ENCODE data around the gene NKX3-2.

NKX3-2 gene

DNA sequence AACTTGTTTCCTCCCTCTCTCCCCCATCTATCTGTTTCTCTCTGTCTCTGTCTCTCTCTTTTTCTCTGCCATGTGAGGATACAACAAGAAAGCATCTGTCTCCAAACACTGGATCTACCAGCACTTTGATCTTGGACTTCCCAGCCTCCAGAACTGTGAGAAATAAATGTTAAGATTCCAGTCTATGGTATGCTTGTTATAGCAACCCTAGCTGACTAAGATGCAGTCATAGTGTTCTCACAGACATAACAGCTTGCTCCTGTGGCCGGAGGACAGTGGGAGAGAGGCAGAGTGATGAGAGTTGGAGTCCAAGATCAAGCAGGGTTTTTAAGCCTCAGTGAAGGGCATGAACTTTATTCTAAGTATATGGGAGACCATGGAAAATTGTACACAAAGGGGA is 8.8 kb upstream of the NKX3-2 start:
- H3K36me3 ChIP-seq (ENCODE audit: insufficient read depth, low read length): no peaks in the 10 kb centered on the region
- no peaks in the 10 kb centered on the region for H3K9me3 ChIP-seq (ENCODE audit: control insufficient read depth, insufficient read depth, low read length)
- no peak overlapping the region for H3K9ac ChIP-seq (ENCODE audit: low read depth, low read length)
- no peaks in the 10 kb centered on the region for H3K4me1 ChIP-seq (ENCODE audit: insufficient read depth, low read length)

DNA sequence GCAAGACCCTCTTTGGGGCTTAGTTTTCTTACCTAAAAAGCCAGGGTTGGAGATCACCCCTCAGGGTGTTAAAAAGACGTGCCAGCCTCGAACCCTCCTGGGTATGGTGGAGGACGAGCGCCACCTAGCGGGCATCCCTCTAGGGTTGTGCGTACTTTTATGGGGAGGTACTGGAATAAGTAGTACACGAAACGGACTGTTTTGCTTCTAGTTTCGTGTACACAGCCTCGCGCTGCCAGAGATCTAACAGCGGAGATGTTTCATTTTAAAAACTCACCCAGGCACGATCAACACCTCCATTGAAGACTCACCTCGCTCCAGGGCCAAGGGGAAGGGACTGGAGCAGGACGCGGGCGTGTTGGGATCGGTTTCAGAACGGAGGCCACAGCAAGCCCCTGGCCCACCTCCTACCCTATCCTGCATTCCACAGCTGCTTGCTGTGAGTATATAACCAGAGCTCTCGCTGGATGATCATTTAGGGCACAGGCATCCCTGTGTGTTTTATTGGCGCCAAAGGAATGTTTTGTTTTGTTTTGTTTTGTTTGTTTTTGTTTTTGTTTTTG is 4.8 kb upstream of the NKX3-2 start:
- Histone ChIP-seq H3K36me3 (ENCODE audit: insufficient read depth, low read length) (no peaks in the 10 kb centered on the region), H3K9ac (ENCODE audit: low read depth, low read length) (peak overlapping the region; percentile 67; the same call in 1 of the 2 replicates), H3K9me3 (ENCODE audit: control insufficient read depth, insufficient read depth, low read length) (no peaks in the 10 kb centered on the region), H3K4me1 (ENCODE audit: insufficient read depth, low read length) (no peaks in the 10 kb centered on the region; the same call in 1 of the 2 replicates)

DNA sequence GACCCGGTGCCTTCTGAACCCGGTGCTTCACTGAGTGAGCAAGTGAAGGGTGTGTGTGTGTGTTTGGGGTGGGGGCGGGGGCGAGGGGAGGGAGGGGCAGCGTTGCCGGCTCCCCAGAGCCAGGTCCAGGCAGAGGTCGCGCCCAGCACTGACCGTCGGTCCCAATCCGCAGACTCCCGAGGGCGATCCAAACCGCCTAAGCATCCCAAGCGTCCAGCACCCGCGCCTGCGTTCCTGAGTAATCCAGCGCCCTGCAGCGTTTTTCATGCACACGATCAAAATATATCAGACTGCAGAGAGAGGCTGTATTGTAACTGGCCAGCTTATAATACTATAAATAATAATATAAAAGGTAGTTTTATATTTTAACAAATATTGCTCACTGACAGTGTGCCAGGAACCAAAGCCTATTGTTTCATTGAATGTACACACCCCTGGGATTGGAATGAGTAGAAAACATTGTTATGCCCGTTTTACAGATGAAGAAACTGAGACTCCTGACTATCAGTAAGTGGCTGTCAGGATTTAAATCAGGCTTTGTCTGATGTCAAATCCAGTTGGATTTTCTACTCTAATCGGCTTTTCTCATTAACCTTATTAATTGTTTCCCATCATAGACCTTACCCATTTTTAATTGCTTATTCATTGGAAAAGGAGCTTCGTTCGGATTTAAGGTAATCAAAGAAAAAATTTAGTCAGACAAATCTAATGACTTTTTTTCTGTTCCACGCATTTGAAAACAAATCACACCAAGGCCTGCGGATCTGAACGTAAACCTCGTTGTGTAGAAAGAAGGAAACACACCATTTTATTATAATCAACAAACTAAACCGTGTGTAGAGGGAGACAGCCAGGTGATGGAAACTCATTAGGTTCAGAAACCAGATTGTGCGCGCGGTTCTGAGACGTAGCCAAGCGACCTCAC is 4.0 kb upstream of the NKX3-2 start:
- Histone ChIP-seq H3K36me3 (ENCODE audit: insufficient read depth, low read length) (no peaks in the 10 kb centered on the region), H3K9ac (ENCODE audit: low read depth, low read length) (peak overlapping the region; percentile 66; the same call in 1 of the 2 replicates), H3K4me1 (ENCODE audit: insufficient read depth, low read length) (no peaks in the 10 kb centered on the region; the same call in 1 of the 2 replicates), H3K9me3 (ENCODE audit: control insufficient read depth, insufficient read depth, low read length) (no peaks in the 10 kb centered on the region)

GRCh38 chr4:13547485-13548041 is 3.3 kb upstream of the NKX3-2 start:
- H3K4me1 ChIP-seq (ENCODE audit: insufficient read depth, low read length): no peaks in the 10 kb centered on the region; the same call in 1 of the 2 replicates
- H3K9me3 ChIP-seq (ENCODE audit: control insufficient read depth, insufficient read depth, low read length): no peaks in the 10 kb centered on the region
- H3K36me3 ChIP-seq (ENCODE audit: insufficient read depth, low read length): no peaks in the 10 kb centered on the region
- H3K9ac ChIP-seq (ENCODE audit: low read depth, low read length): peak overlapping the region; percentile 66

DNA sequence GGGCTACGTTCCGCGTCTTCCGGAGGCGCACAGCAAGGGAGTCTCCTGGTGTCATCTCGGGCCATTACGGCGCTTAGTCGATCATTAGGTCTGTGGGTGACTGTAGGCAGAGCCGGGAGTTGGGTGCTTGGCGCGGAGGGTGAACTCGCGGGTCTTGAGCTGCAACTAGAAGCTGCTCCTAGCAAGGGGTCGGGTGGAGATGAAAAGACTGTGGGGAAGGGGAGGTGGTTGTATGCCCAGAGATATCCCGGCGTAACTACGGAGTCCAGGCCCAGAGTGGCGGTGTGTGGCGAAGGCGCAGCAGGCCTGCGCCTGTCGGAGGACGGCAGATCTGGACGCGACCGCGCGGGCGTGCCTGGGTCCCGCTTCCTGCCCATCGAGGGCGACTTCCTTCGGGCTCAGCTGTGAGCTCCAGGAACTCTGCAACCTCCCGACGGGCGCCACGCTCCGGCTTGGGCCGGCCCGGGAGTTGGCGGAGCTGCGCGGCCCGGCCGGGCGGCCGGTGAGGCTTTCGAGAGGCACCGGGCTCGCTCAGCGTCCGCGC is 2.7 kb upstream of the NKX3-2 start:
- H3K9me3 ChIP-seq (ENCODE audit: control insufficient read depth, insufficient read depth, low read length): no peaks in the 10 kb centered on the region
- no peaks in the 10 kb centered on the region; the same call in 1 of the 2 replicates for H3K4me1 ChIP-seq (ENCODE audit: insufficient read depth, low read length)
- no peaks in the 10 kb centered on the region for H3K36me3 ChIP-seq (ENCODE audit: insufficient read depth, low read length)
- peak overlapping the region; percentile 66 for H3K9ac ChIP-seq (ENCODE audit: low read depth, low read length)

- Histone ChIP-seq H3K36me3 (ENCODE audit: insufficient read depth, low read length) (no peaks in the 10 kb centered on the region), H3K9ac (ENCODE audit: low read depth, low read length) (peak overlapping the region; percentile 66), H3K9me3 (ENCODE audit: control insufficient read depth, insufficient read depth, low read length) (no peaks in the 10 kb centered on the region), H3K4me1 (ENCODE audit: insufficient read depth, low read length) (no peaks in the 10 kb centered on the region; the same call in 1 of the 2 replicates)
These were observed 2.0 kb upstream of the NKX3-2 start for GRCh38 chr4:13546142-13546940.

DNA sequence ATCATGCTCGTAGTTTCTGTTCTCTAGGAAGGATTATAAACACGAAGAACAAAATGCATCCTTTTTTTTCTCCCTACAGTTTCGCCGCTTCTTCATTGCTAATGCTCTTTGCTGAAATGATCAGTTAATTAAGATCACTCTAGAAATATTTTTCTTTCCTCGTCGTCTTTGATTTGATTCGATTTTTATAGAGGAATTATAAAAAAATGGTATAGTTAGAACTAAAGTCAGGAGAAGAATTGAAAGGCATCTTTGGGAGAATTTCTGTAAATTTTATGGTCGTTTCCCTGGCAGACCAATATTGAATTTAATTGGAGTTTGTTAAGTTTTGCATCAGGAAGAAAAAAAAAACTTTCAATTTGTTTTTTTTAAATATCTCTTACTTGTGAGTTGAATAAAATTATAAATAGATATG is 1.1 kb upstream of the NKX3-2 start:
- H3K4me1 ChIP-seq (ENCODE audit: insufficient read depth, low read length): no peaks in the 10 kb centered on the region; the same call in 1 of the 2 replicates
- H3K36me3 ChIP-seq (ENCODE audit: insufficient read depth, low read length): no peaks in the 10 kb centered on the region
- peak overlapping the region; percentile 77; the same call in 1 of the 2 replicates for H3K9ac ChIP-seq (ENCODE audit: low read depth, low read length)
- no peaks in the 10 kb centered on the region for H3K9me3 ChIP-seq (ENCODE audit: control insufficient read depth, insufficient read depth, low read length)

- Histone ChIP-seq H3K36me3 (ENCODE audit: insufficient read depth, low read length) (no peaks in the 10 kb centered on the region), H3K9me3 (ENCODE audit: control insufficient read depth, insufficient read depth, low read length) (no peaks in the 10 kb centered on the region), H3K4me1 (ENCODE audit: insufficient read depth, low read length) (no peaks in the 10 kb centered on the region; the same call in 1 of the 2 replicates), H3K9ac (ENCODE audit: low read depth, low read length) (peak overlapping the region; percentile 77; the same call in 1 of the 2 replicates)
These were observed 492 bp upstream of the NKX3-2 start for GRCh38 chr4:13544606-13545393.

GRCh38 chr4:13543032-13543838 is 1.1 kb downstream of the NKX3-2 start:
- Histone ChIP-seq H3K4me1 (ENCODE audit: insufficient read depth, low read length) (no peaks in the 10 kb centered on the region; the same call in 1 of the 2 replicates), H3K9ac (ENCODE audit: low read depth, low read length) (peak overlapping the region; percentile 77; the same call in 1 of the 2 replicates), H3K36me3 (ENCODE audit: insufficient read depth, low read length) (no peaks in the 10 kb centered on the region), H3K9me3 (ENCODE audit: control insufficient read depth, insufficient read depth, low read length) (no peaks in the 10 kb centered on the region)

DNA sequence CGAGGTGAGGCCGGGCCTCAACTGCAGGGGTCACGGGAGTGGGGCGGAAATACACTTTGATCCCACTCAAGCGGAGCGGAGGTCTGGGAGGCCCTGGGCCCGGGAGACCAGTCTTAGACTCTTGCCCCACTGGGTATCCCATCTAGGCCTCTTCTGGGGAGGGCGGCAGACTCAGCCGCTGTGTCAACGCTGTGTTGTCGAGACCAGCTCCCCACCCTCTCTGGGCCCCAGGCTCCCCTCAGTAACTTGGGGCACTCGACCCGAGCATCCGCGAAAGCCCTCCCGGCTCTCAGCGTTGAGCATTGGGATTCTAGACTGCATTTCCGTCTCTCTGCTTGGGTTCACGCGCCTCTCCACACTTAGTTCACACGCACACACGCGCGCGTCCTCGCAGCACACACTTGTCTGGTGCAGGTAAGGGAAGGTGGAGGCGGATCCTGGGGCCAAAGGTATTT is 1.7 kb downstream of the NKX3-2 start:
- Histone ChIP-seq H3K4me1 (ENCODE audit: insufficient read depth, low read length) (no peaks in the 10 kb centered on the region; the same call in 1 of the 2 replicates), H3K9ac (ENCODE audit: low read depth, low read length) (no peak overlapping the region; the same call in 1 of the 2 replicates), H3K9me3 (ENCODE audit: control insufficient read depth, insufficient read depth, low read length) (no peaks in the 10 kb centered on the region), H3K36me3 (ENCODE audit: insufficient read depth, low read length) (no peaks in the 10 kb centered on the region)

DNA sequence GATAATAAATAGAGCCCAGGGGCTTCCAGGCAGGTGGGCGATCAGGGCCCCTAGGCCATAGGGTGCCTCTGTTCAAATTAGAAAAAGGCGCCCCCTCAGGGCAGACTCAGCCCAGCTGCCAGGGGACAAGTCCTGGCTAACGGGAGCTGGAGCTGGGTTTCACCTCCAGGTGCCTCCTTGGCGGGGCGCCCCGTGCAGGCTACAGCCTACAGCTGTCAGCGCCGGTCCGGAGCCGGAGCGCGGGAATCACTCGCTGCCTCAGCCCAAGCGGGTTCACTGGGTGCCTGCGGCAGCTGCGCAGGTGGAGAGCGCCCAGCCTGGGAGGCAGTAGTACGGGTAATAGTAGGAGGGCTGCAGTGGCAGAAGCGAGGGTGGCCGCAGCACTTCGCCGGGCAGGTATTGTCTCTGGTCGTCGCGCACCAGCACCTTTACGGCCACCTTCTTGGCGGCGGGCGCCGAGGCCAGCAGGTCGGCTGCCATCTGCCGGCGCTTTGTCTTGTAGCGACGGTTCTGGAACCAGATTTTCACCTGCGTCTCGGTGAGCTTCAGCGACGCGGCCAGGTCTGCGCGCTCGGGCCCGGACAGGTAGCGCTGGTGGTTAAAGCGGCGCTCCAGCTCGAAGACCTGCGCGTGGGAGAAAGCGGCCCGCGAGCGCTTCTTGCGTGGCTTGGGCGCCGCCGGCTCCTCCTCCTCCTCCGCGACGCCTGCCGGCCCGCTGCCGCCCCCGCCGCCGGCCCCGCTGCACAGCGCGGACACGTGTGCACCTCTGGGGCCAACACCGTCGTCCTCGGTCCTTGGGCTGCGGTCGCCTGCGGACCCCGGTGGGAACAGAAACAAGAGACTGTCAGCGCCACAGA is 2.4 kb downstream of the NKX3-2 start:
- Histone ChIP-seq H3K36me3 (ENCODE audit: insufficient read depth, low read length) (no peaks in the 10 kb centered on the region), H3K9ac (ENCODE audit: low read depth, low read length) (peak overlapping the region; percentile 37; the same call in 1 of the 2 replicates), H3K9me3 (ENCODE audit: control insufficient read depth, insufficient read depth, low read length) (no peaks in the 10 kb centered on the region), H3K4me1 (ENCODE audit: insufficient read depth, low read length) (no peaks in the 10 kb centered on the region; the same call in 1 of the 2 replicates)

- H3K36me3 ChIP-seq (ENCODE audit: insufficient read depth, low read length): no peaks in the 10 kb centered on the region
- H3K9ac ChIP-seq (ENCODE audit: low read depth, low read length): peak overlapping the region; percentile 37; the same call in 1 of the 2 replicates
- H3K4me1 ChIP-seq (ENCODE audit: insufficient read depth, low read length): no peaks in the 10 kb centered on the region; the same call in 1 of the 2 replicates
- no peaks in the 10 kb centered on the region for H3K9me3 ChIP-seq (ENCODE audit: control insufficient read depth, insufficient read depth, low read length)
These were observed 3.1 kb downstream of the NKX3-2 start for GRCh38 chr4:13541176-13541604.
